ENCODE measurements around the gene CPLANE1. TPM values are rescaled to one million over a fixed set of nuclear protein-coding genes. Genes with fewer than 3 reads are reported as not detected.

CPLANE1 gene
- total and polyA plus RNA-seq, 2 donors (not counting 3 experiments of a cell fraction or from before 2014, with no cell fraction given), result 4.6 to 21.5 TPM

DNA sequence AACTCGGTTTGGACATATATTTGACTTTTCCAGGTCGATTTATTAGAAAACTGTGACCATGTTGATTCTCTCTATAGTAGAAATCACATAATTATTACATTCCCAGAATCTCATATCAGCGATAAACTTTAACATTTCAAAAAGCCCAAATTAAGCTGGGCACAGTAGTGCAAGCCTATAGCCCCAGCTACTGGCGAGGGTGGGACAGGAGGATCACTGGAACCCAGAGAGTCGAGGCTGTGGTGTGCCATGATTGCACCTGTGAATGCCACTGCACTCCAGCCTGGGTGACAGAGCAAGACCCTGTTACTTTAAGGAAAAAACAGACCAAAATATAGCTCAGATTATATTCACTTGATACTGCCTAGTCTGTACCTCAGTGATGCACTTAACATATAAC lies 128.9 kb downstream of the CPLANE1 start:
- Histone ChIP-seq H3K27me3 (ENCODE audit: control insufficient read depth in 2 of 2, insufficient read depth in 2 of 2, low read length in 2 of 2) (no peaks in the 10 kb centered on the region), H3K4me1 (ENCODE audit: control insufficient read depth, extremely low read depth, insufficient read depth, low read length) (no peaks in the 10 kb centered on the region), H3K9me3 (replicated peaks; ENCODE audit: control insufficient read depth, insufficient read depth, low read length) (no peaks in the 10 kb centered on the region), H3K79me2 (ENCODE audit: control insufficient read depth, insufficient read depth, low read length) (no peaks in the 10 kb centered on the region), H3K9me1 (replicated peaks; ENCODE audit: control insufficient read depth, extremely low read depth, insufficient read depth, low read length) (no peaks in the 10 kb centered on the region), H2AFZ (ENCODE audit: low read depth, low read length) (no peak overlapping the region), H3K27ac (ENCODE audit: insufficient read depth, low read depth, low read length) (no peak overlapping the region), H3K9ac (replicated peaks; ENCODE audit: extremely low read depth, insufficient read depth, low read length) (no peak overlapping the region), H3K36me3 (ENCODE audit: control insufficient read depth in 2 of 2, extremely low read depth in 1 of 2, insufficient read depth in 2 of 2, low read length in 2 of 2) (peaks cover 2 to 5% of the 10 kb centered on the region in 2 experiments), H3K4me3 (replicated peaks in 1 of 3; ENCODE audit: insufficient read depth in 1 of 3, low read depth in 1 of 3, low read length in 3 of 3) (no peak overlapping the region), H4K20me1 (replicated peaks; ENCODE audit: control insufficient read depth, extremely low read depth, insufficient read depth, low read length) (no peaks in the 10 kb centered on the region), H3K4me2 (ENCODE audit: insufficient read depth, low read length) (no peak overlapping the region)
- dilution Hi-C loops (cut with MboI; ENCODE audit: extremely low pct_ligation_motif_present, low sequenced_read_pairs) (no loop called here), intact Hi-C loops (cut with micrococcal nuclease) (no loop called here)
- CTCF ChIA-PET, result no interaction called here
- TF ChIP-seq GATA2 (IDR thresholded peaks at IDR 0.05; ENCODE audit: insufficient read depth, insufficient read length, low read depth, low read length) (no peak), MYC (IDR thresholded peaks at IDR 0.05; ENCODE audit: low read depth, low read length) (no peak), JUN (IDR thresholded peaks at IDR 0.05; ENCODE audit: borderline replicate concordance, insufficient read depth, insufficient read length, low read depth) (no peak), POLR2A (IDR thresholded peaks at IDR 0.05; ENCODE audit: low read depth, low read length) (no peak), FOS (IDR thresholded peaks at IDR 0.05; ENCODE audit: borderline replicate concordance, insufficient read depth, low read length) (no peak)
- POLR2A ChIA-PET, result no interaction called here
- no TSS peak for BruUV-seq (replicated peaks)
- no peak for DNase-seq (ENCODE audit: low read depth, low spot score)
- FAIRE-seq, result no peak

- intact Hi-C loops (cut with micrococcal nuclease) (no loop called here), dilution Hi-C loops (cut with MboI; ENCODE audit: extremely low pct_ligation_motif_present, low sequenced_read_pairs) (no loop called here)
- Histone ChIP-seq H3K27ac (ENCODE audit: insufficient read depth, low read depth, low read length) (no peak overlapping the region), H3K9me1 (replicated peaks; ENCODE audit: control insufficient read depth, extremely low read depth, insufficient read depth, low read length) (no peaks in the 10 kb centered on the region), H3K4me1 (ENCODE audit: control insufficient read depth, extremely low read depth, insufficient read depth, low read length) (no peaks in the 10 kb centered on the region), H3K9ac (replicated peaks; ENCODE audit: extremely low read depth, insufficient read depth, low read length) (no peak overlapping the region), H2AFZ (ENCODE audit: low read depth, low read length) (no peak overlapping the region), H3K79me2 (ENCODE audit: control insufficient read depth, insufficient read depth, low read length) (no peaks in the 10 kb centered on the region), H3K36me3 (ENCODE audit: control insufficient read depth in 2 of 2, extremely low read depth in 1 of 2, insufficient read depth in 2 of 2, low read length in 2 of 2) (peaks cover 2 to 3% of the 10 kb centered on the region in 2 experiments), H3K9me3 (replicated peaks; ENCODE audit: control insufficient read depth, insufficient read depth, low read length) (no peaks in the 10 kb centered on the region), H3K27me3 (ENCODE audit: control insufficient read depth in 2 of 2, insufficient read depth in 2 of 2, low read length in 2 of 2) (no peaks in the 10 kb centered on the region), H3K4me2 (ENCODE audit: insufficient read depth, low read length) (no peak overlapping the region), H4K20me1 (replicated peaks; ENCODE audit: control insufficient read depth, extremely low read depth, insufficient read depth, low read length) (no peaks in the 10 kb centered on the region), H3K4me3 (replicated peaks in 1 of 3; ENCODE audit: insufficient read depth in 1 of 3, low read depth in 1 of 3, low read length in 3 of 3) (no peak overlapping the region)
- TF ChIP-seq, protein P1, sequence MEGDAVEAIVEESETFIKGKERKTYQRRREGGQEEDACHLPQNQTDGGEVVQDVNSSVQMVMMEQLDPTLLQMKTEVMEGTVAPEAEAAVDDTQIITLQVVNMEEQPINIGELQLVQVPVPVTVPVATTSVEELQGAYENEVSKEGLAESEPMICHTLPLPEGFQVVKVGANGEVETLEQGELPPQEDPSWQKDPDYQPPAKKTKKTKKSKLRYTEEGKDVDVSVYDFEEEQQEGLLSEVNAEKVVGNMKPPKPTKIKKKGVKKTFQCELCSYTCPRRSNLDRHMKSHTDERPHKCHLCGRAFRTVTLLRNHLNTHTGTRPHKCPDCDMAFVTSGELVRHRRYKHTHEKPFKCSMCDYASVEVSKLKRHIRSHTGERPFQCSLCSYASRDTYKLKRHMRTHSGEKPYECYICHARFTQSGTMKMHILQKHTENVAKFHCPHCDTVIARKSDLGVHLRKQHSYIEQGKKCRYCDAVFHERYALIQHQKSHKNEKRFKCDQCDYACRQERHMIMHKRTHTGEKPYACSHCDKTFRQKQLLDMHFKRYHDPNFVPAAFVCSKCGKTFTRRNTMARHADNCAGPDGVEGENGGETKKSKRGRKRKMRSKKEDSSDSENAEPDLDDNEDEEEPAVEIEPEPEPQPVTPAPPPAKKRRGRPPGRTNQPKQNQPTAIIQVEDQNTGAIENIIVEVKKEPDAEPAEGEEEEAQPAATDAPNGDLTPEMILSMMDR (IDR thresholded peaks at IDR 0.05; ENCODE audit: extremely low read depth in 1 of 2, insufficient read depth in 1 of 2, low read depth in 1 of 2, low read length in 2 of 2), result no peak
- TF ChIP-seq POLR2AphosphoS5 (IDR thresholded peaks at IDR 0.05; ENCODE audit: insufficient read depth, low read depth, low read length) (no peak), GATA2 (IDR thresholded peaks at IDR 0.05; ENCODE audit: insufficient read depth, insufficient read length, low read depth, low read length) (no peak), FOS (IDR thresholded peaks at IDR 0.05; ENCODE audit: borderline replicate concordance, insufficient read depth, low read length) (no peak), JUN (IDR thresholded peaks at IDR 0.05; ENCODE audit: borderline replicate concordance, insufficient read depth, insufficient read length, low read depth) (no peak), MAX (IDR thresholded peaks at IDR 0.05; ENCODE audit: insufficient read depth, insufficient read length) (no peak), EZH2 (IDR thresholded peaks at IDR 0.05; ENCODE audit: borderline replicate concordance, low read depth, low read length, severe bottlenecking) (no peak), MYC (IDR thresholded peaks at IDR 0.05; ENCODE audit: low read depth, low read length) (no peak), POLR2A (IDR thresholded peaks at IDR 0.05; ENCODE audit: low read depth, low read length) (no peak)
- FAIRE-seq, result no peak
- ChIA-PET POLR2A (no interaction called here), CTCF (no interaction called here)
- DNase-seq (ENCODE audit: low read depth, low spot score), result no peak
- no TSS peak for BruUV-seq (replicated peaks)
Measured at GRCh38 chr5:37116359-37116758, 132.8 kb downstream of the CPLANE1 start.
